Measurements from ENCODE around the gene CASTOR1.

GRCh38 chr22:30288419-30289140, 725 bp downstream of the CASTOR1 start:
- TF ChIP-seq CTCF (IDR thresholded peaks at IDR 0.05; ENCODE audit: low read length) (no peak), EZH2 (IDR thresholded peaks at IDR 0.05; ENCODE audit: borderline replicate concordance, low read length) (no peak)
